H1 (cell line): ENCODE measurements around the gene SLC23A2. TPM values are rescaled to one million over a fixed set of nuclear protein-coding genes. Genes with fewer than 3 reads are reported as not detected.

ENCODE experiments used
- CTCF ChIA-PET: fragments of 300-600 bp; sonication (Branson Sonifier 250); formaldehyde crosslinking; loops from one replicate; lab custom pipeline; 2021; ENCODE audit not compliant: partially characterized antibody; lab: Charles Lee
- POLR2A ChIA-PET: fragments of 300-600 bp; sonication (Branson Sonifier 250); formaldehyde crosslinking; loops from one replicate; lab custom pipeline; 2021; ENCODE audit warnings: inconsistent platforms; ENCODE audit not compliant: partially characterized antibody; lab: Charles Lee
- DNase-seq, 2 experiments: peaks; one replicate each; pipeline versions ENCODE4 v3.0.0 to v3.0.0-alpha.2; 2010 to 2022; ENCODE audit warnings: low spot score in 2 of 2, low read depth in 1 of 2, mixed read lengths in 1 of 2
- FAIRE-seq: peaks from 2 replicates; lab custom pipeline; 2011; peaks lifted over from hg19 to GRCh38; lab: Jason Lieb, UNC
- H2AFZ ChIP-seq: 2 replicates; pipeline ENCODE4 v1.8.1; 2012; ENCODE audit warnings: low read length, inconsistent platforms
- H2AK5ac ChIP-seq: 2 replicates; pipeline ENCODE4 v1.6.1; 2013; ENCODE audit warnings: low read depth, low read length
- H2BK120ac ChIP-seq: replicated peaks from 2 replicates; pipeline ENCODE3; 2013; ENCODE audit warnings: low read depth, low read length, inconsistent platforms
- H2BK12ac ChIP-seq: 2 replicates; pipeline ENCODE4 v1.6.1; 2013; ENCODE audit warnings: low read depth, low read length
- H2BK15ac ChIP-seq: 2 replicates; pipeline ENCODE4 v1.6.1; 2013; ENCODE audit warnings: low read length
- H2BK20ac ChIP-seq: 2 replicates; pipeline ENCODE4 v1.6.1; 2013; ENCODE audit warnings: low read length
- H2BK5ac ChIP-seq: 2 replicates; pipeline ENCODE4 v1.6.1; 2013; ENCODE audit warnings: low read depth, low read length
- H3K14ac ChIP-seq: 2 replicates; pipeline ENCODE4 v1.6.1; 2013; ENCODE audit warnings: inconsistent platforms; ENCODE audit not compliant: insufficient read length
- H3K18ac ChIP-seq: 2 replicates; pipeline ENCODE4 v1.6.1; 2013; ENCODE audit warnings: low read length; ENCODE audit errors: extremely low read depth
- H3K23ac ChIP-seq: 2 replicates; pipeline ENCODE4 v1.6.1; 2013; ENCODE audit warnings: inconsistent platforms; ENCODE audit not compliant: insufficient read length
- H3K23me2 ChIP-seq: 2 replicates; pipeline ENCODE4 v1.6.1; 2013; ENCODE audit warnings: low read depth, low read length
- H3K27ac ChIP-seq: 2 replicates; pipeline ENCODE4 v1.6.1; 2011; ENCODE audit warnings: low read depth, low read length, inconsistent platforms
- H3K27me3 ChIP-seq, 4 experiments: replicated peaks in 1 of 4; 1 replicate in 1 of 4; 2 replicates in 3 of 4; pipeline versions ENCODE4 v1.6.1 to v1.8.1; 2011 to 2013; ENCODE audit warnings: low read length in 3 of 4, mild to moderate bottlenecking in 3 of 4, inconsistent platforms in 2 of 4, mixed read lengths in 2 of 4, moderate library complexity in 1 of 4; ENCODE audit not compliant: control insufficient read depth in 3 of 4, insufficient read depth in 3 of 4; ENCODE audit errors: extremely low read depth in 1 of 4
- H3K36me3 ChIP-seq, 4 experiments: 2 replicates each; pipeline versions ENCODE4 v1.6.1 to v1.8.1; 2011 to 2013; ENCODE audit warnings: mild to moderate bottlenecking in 4 of 4, low read length in 3 of 4, moderate library complexity in 2 of 4, control low read depth in 1 of 4, inconsistent platforms in 1 of 4; ENCODE audit not compliant: insufficient read depth in 4 of 4, control insufficient read depth in 2 of 4
- H3K4ac ChIP-seq: replicated peaks from 2 replicates; pipeline ENCODE3; 2013; ENCODE audit warnings: low read length, low read depth, mixed read lengths, inconsistent platforms; ENCODE audit not compliant: insufficient read length
- H3K4me1 ChIP-seq, 4 experiments: replicated peaks in 1 of 4; 1 replicate in 1 of 4; 2 replicates in 3 of 4; pipeline versions ENCODE4 v1.6.1 to v1.8.1; 2011 to 2013; ENCODE audit warnings: low read length in 3 of 4, inconsistent platforms in 2 of 4, mixed read lengths in 1 of 4; ENCODE audit not compliant: insufficient read depth in 4 of 4, control insufficient read depth in 3 of 4
- H3K4me2 ChIP-seq, 2 experiments: 2 replicates each; pipeline versions ENCODE4 v1.6.1 to v1.8.1; 2011 to 2013; ENCODE audit warnings: low read depth in 2 of 2, low read length in 2 of 2, control low read depth in 1 of 2, inconsistent platforms in 1 of 2, mild to moderate bottlenecking in 1 of 2; ENCODE audit not compliant: insufficient read depth in 1 of 2
- H3K4me3 ChIP-seq, 4 experiments: fragments of 200-600, 300-600 bp in 1 of 4; sonication (generic), shearing (Covaris generic), sonication (Bioruptor Twin) in 1 of 4; 2 replicates each; pipeline versions ENCODE4 v1.5.1 to v1.8.1; 2011 to 2016; ENCODE audit warnings: low read length in 4 of 4, low read depth in 3 of 4, control low read depth in 2 of 4, inconsistent platforms in 2 of 4, mild to moderate bottlenecking in 2 of 4, mixed read lengths in 1 of 4, moderate library complexity in 1 of 4; ENCODE audit not compliant: insufficient read depth in 2 of 4; ENCODE audit errors: extremely low read depth in 1 of 4
- H3K56ac ChIP-seq: replicated peaks from 2 replicates; pipeline ENCODE3; 2013; ENCODE audit warnings: low read depth, mild to moderate bottlenecking, mixed read lengths, low read length, inconsistent platforms; ENCODE audit not compliant: insufficient read length
- H3K79me1 ChIP-seq: 2 replicates; pipeline ENCODE4 v1.6.1; 2013; ENCODE audit warnings: low read depth, low read length, control low read depth
- H3K79me2 ChIP-seq, 2 experiments: 2 replicates each; pipeline versions ENCODE4 v1.6.1 to v1.8.1; 2012 to 2013; ENCODE audit warnings: low read length in 2 of 2, mild to moderate bottlenecking in 2 of 2, inconsistent platforms in 1 of 2; ENCODE audit not compliant: insufficient read depth in 2 of 2, control insufficient read depth in 1 of 2
- H3K9ac ChIP-seq, 4 experiments: replicated peaks in 1 of 4; 1 replicate in 1 of 4; 2 replicates in 3 of 4; pipeline versions ENCODE4 v1.6.1 to v1.8.1; 2011 to 2013; ENCODE audit warnings: low read depth in 3 of 4, low read length in 3 of 4, control low read depth in 2 of 4, mild to moderate bottlenecking in 2 of 4, moderate library complexity in 2 of 4, inconsistent platforms in 1 of 4; ENCODE audit errors: extremely low read depth in 1 of 4
- H3K9me3 ChIP-seq, 2 experiments: 2 replicates each; pipeline versions ENCODE4 v1.6.1 to v1.8.1; 2012 to 2013; ENCODE audit warnings: mild to moderate bottlenecking in 2 of 2, moderate library complexity in 2 of 2, control low read depth in 1 of 2, inconsistent platforms in 1 of 2, low read depth in 1 of 2, low read length in 1 of 2, mixed read lengths in 1 of 2; ENCODE audit not compliant: insufficient read depth in 2 of 2
- H4K20me1 ChIP-seq, 2 experiments: replicated peaks in 1 of 2; 2 replicates each; pipeline versions ENCODE3 to v1.8.1; 2011 to 2013; ENCODE audit warnings: inconsistent platforms in 2 of 2, low read length in 2 of 2, mild to moderate bottlenecking in 1 of 2; ENCODE audit not compliant: insufficient read depth in 2 of 2, control insufficient read depth in 1 of 2
- H4K5ac ChIP-seq: 2 replicates; pipeline ENCODE4 v1.6.1; 2013; ENCODE audit warnings: low read length, low read depth, mixed read lengths, inconsistent platforms; ENCODE audit not compliant: insufficient read length
- H4K8ac ChIP-seq: 2 replicates; pipeline ENCODE4 v1.8.0; 2013; ENCODE audit warnings: mild to moderate bottlenecking, moderate library complexity, low read length, inconsistent platforms; ENCODE audit not compliant: insufficient read depth; ENCODE audit errors: extremely low read depth
- H4K91ac ChIP-seq: replicated peaks from 2 replicates; pipeline ENCODE3; 2013; ENCODE audit warnings: low read length, mixed read lengths, inconsistent platforms; ENCODE audit not compliant: insufficient read length
- ASH2L ChIP-seq: fragments of 200-600, 300-600 bp; sonication (generic); IDR thresholded peaks from one replicate; pipeline ENCODE4 v1.7.1; 2017; ENCODE audit warnings: low read length
- BRCA1 ChIP-seq: IDR thresholded peaks from 2 replicates; pipeline ENCODE4 v1.6.1; 2012; ENCODE audit warnings: low read depth, low read length, improper control_type of control experiment
- CREB1 ChIP-seq: IDR thresholded peaks from 2 replicates; pipeline ENCODE4 v1.6.1; 2012; ENCODE audit warnings: inconsistent platforms
- E2F6 ChIP-seq: IDR thresholded peaks from 2 replicates; pipeline ENCODE4 v1.6.1; 2012; ENCODE audit warnings: inconsistent platforms
- EGR1 ChIP-seq: IDR thresholded peaks from 2 replicates; pipeline ENCODE4 v1.6.1; 2011; ENCODE audit warnings: low read depth, low read length, borderline replicate concordance
- FOSL1 ChIP-seq: IDR thresholded peaks from 2 replicates; pipeline ENCODE4 v1.6.1; 2011; ENCODE audit warnings: mild to moderate bottlenecking, low read depth, low read length, moderate library complexity; ENCODE audit not compliant: insufficient read depth
- KDM1A ChIP-seq: fragments of 200-600, 300-600 bp; sonication (generic); IDR thresholded peaks from 2 replicates; pipeline ENCODE4 v1.7.1; 2016; ENCODE audit warnings: mild to moderate bottlenecking, low read length, borderline replicate concordance
- PHF8 ChIP-seq: fragments of 200-600 bp; sonication (generic); conservative IDR thresholded peaks from 2 replicates; pipeline ENCODE4 v1.7.1; 2012; ENCODE audit warnings: low read depth, mild to moderate bottlenecking, inconsistent platforms, low read length, moderate library complexity
- POLR2AphosphoS5 ChIP-seq: IDR thresholded peaks from 2 replicates; pipeline ENCODE4 v1.6.1; 2011; ENCODE audit warnings: low read depth, low read length
- POU5F1 ChIP-seq: IDR thresholded peaks from 2 replicates; pipeline ENCODE4 v1.6.1; 2011; ENCODE audit warnings: low read depth, mild to moderate bottlenecking, low read length, moderate library complexity
- RNF2 ChIP-seq: fragments of 200-900, 300-1000 bp; sonication (generic); IDR thresholded peaks from 2 replicates; pipeline ENCODE4 v1.7.1; 2016; ENCODE audit warnings: borderline replicate concordance, low read depth, mild to moderate bottlenecking, antibody characterized with exemption, low read length; ENCODE audit not compliant: poor library complexity, severe bottlenecking; ENCODE audit errors: missing control alignments
- SP4 ChIP-seq: IDR thresholded peaks from 2 replicates; pipeline ENCODE4 v1.6.1; 2012; ENCODE audit warnings: low read length, inconsistent platforms
- WGBS, 2 experiments: shearing (Covaris generic) in 1 of 2; methylation state at CpG; one replicate each; pipeline versions ENCODE4 v1.1.6 to v1.1.7; 2013 to 2015; ENCODE audit warnings: low lambda C conversion rate in 2 of 2, mixed read lengths in 2 of 2, inconsistent platforms in 1 of 2, low coverage in 1 of 2, missing lambda C conversion rate in 1 of 2; ENCODE audit not compliant: insufficient replicate concordance in 2 of 2, insufficient coverage in 1 of 2, insufficient read length in 1 of 2; ENCODE audit errors: extremely low coverage in 1 of 2, missing lambda C conversion rate in 1 of 2; 5-methylcytosine and 5-hydroxymethylcytosine counted together
- polyA plus RNA-seq, 7 experiments: library from polyadenylated mRNA; depleted of rRNA in 3 of 7; stranded (reverse) in 5 of 7; unstranded in 2 of 7; fragments of >200 nt in 5 of 7; fragments of 200-250 nt in 2 of 7; gene quantifications; 1 replicate in 5 of 7; 2 replicates in 1 of 7; 4 replicates in 1 of 7; pipeline versions ENCODE4 v1.2.1 to v1.2.3, GENCODE V29; 2011 to 2013; ENCODE audit warnings: missing spikeins in 2 of 7, mixed read lengths in 2 of 7
- total RNA-seq: library from RNA; stranded (reverse); fragmentation: NEBNext Ultra II Directional; extraction: Animal tissue kit (Norgen Biotek cat#: 25700); gene quantifications from 2 replicates; pipeline ENCODE4 v1.2.1, GENCODE V29; 2021

The SLC23A2 gene
- total and polyA plus RNA-seq, 2 of the 8 experiments (the other 6 are each of a cell fraction or from before 2014, with no cell fraction given), result 17.0 to 18.6 TPM

GRCh38 chr20:4811257-4811656 is 190.1 kb downstream of the SLC23A2 start:
- no peak overlapping the region for H3K4me3 ChIP-seq
- H3K79me2 ChIP-seq, result no peaks in the 10 kb centered on the region
- no peak overlapping the region for H3K18ac ChIP-seq
- no peak overlapping the region for H2AK5ac ChIP-seq
- H3K36me3 ChIP-seq, result no peaks in the 10 kb centered on the region; a peak in 1 of 8 replicates
- TF ChIP-seq RNF2 (no peak), E2F6 (no peak), POLR2AphosphoS5 (no peak), PHF8 (no peak), POU5F1 (no peak), KDM1A (no peak), CREB1 (no peak), EGR1 (no peak), SP4 (no peak), ASH2L (no peak), FOSL1 (no peak), BRCA1 (no peak)
- H3K79me1 ChIP-seq, result no peaks in the 10 kb centered on the region; the same call in 1 of the 2 replicates
- no peak overlapping the region for H2BK12ac ChIP-seq
- no peak overlapping the region for H3K9ac ChIP-seq
- 64% methylated on average over 4 of the region's 4 CpGs; no CpG with 5 or more reads in 1 of the 2 experiments for WGBS, 2 experiments
- no peak overlapping the region for H3K4ac ChIP-seq
- peaks cover 0 to 7% (median 4%) of the 10 kb centered on the region in 4 experiments; a peak in 5 of 7 replicates for H3K4me1 ChIP-seq
- H2BK15ac ChIP-seq, result no peak overlapping the region
- H3K27ac ChIP-seq, result no peak overlapping the region
- H3K9me3 ChIP-seq, result no peaks in the 10 kb centered on the region
- no peaks in the 10 kb centered on the region; the same call in 1 of the 2 replicates for H3K23me2 ChIP-seq
- no peak for DNase-seq
- no peak overlapping the region for H4K8ac ChIP-seq
- H3K4me2 ChIP-seq, result no peak overlapping the region
- no peak overlapping the region for H3K23ac ChIP-seq
- H2BK120ac ChIP-seq, result no peak overlapping the region
- no peak overlapping the region for H3K14ac ChIP-seq
- no peak overlapping the region for H3K56ac ChIP-seq
- H3K27me3 ChIP-seq, result no peaks in the 10 kb centered on the region
- H2BK5ac ChIP-seq, result no peak overlapping the region
- ChIA-PET CTCF (no interaction called here), POLR2A (no interaction called here)
- H2BK20ac ChIP-seq, result no peak overlapping the region
- no peak overlapping the region for H4K5ac ChIP-seq
- peaks cover 0 to 2% of the 10 kb centered on the region in 2 experiments for H4K20me1 ChIP-seq
- H2AFZ ChIP-seq, result no peak overlapping the region
- FAIRE-seq, result no peak
- no peak overlapping the region for H4K91ac ChIP-seq
